HTERT RPE-1 (cell line): Measurements from ENCODE around the gene PRR35.
"Not testable (repeated sequence)": the region's sequence is repeated elsewhere in the genome, so short reads cannot be mapped to it uniquely, and the experiment has no call there.

Source experiments
- in situ Hi-C: fragments of 300-500 bp; cut with MboI; formaldehyde crosslinking; loops from 4 replicates; pipeline ENCODE4 v1.14.3; 2020; ENCODE audit warnings: low sequenced_read_pairs

PRR35 gene

GRCh38 chr16:591892-592517 lies 31.8 kb downstream of the PRR35 start:
- in situ Hi-C loops, result no loop called here

- in situ Hi-C loops, result no loop called here
These were observed 32.5 kb downstream of the PRR35 start for GRCh38 chr16:592518-593306.

GRCh38 chr16:593406-593805 lies 33.2 kb downstream of the PRR35 start:
- in situ Hi-C loops, result no loop called here

DNA sequence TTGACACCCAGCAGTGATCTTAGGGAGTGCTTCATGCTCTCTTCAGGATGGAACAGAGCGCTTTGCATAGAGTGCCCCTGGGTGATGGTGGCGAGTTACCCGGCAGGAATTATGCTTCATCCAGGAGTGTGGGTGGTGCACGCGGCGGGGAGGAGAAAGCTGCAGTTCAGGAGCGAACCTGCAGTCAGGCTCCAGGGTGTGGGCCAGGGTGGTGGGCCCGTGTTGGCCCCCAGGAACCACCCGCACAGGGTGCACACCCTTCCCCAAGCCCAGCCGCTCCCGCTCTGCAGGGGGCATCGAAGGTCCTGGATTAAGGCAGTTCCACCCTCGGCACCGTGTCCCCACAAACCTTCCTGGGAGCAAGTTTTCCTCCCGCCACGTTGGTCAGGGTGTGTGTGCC lies 33.6 kb downstream of the PRR35 start:
- in situ Hi-C loops, result no loop called here

- in situ Hi-C loops, result no loop called here
These were observed 34.9 kb downstream of the PRR35 start for GRCh38 chr16:595094-595528.

DNA sequence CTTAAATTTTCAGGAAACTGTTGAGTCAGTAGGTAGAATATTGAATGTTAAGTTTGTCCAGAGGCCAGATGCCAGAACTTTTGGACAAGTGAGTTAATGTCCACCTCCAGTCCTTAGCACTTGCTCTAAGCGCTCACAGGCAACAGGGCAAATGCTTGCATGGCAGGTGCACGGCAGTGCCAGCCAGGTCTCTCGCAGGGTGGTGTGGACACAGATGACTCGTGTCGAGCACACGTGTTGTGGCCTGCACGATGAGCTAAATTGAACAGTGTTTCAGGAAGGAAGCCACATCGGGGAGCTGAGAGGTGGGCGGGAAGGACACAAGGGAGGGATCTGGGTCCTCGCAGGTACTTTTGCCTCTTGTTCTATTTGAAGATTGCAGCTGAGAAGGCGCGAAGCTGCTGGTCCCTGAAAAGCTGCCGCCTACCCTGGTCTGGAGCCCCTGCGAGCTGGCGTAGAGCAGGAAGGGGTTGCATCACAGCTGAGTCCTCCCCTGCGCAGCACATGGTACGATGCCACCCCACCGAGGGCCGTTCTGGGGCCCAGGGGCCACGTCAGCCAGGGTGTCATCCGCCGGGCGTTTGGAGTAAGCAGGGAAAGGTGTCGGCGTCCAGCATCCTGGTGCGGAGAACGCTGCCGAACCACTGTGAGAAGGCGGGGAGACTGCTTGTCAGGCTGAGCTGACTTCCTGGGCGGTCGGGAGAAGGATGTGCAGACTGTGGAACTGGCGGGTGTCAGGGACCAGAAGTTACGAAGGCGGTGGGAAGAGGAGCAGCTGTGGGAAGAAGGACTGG lies 35.9 kb downstream of the PRR35 start:
- in situ Hi-C loops, result no loop called here

DNA sequence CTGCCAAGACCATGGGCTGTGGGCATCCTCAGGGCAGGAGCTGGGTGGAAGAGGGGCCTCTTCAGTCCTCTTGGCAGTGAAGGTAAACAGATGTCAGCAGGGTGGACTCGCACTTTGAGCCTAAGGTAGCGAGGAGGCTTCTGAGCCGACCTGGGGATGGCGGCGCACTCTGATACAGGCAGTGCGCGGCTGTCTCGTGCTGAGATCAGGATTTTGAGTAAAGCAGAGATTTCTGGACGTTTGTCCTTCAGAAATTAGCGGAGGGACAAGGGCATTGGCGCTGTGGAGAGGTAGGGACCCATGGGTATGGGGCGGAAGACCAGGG lies 36.5 kb downstream of the PRR35 start:
- in situ Hi-C loops, result no loop called here

DNA sequence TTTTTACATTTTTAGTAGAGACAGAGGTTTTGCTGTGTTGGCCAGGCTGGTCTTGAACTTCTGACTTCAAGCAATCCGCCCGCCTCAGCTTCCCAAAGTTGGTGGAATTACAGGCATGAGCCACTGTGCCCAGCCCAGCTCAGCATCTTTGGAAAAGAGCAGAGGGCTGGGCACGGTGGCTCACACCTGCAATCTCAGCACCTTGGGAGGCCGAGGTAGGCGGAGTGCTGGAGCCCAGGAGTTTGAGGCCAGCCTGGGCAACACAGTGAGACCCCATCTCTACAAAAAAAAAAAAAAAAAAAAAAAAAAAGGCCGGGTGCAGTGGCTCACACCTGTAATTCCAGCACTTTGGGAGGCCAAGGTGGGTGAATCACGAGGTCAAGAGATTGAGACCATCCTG lies 37.5 kb downstream of the PRR35 start:
- in situ Hi-C loops, result not testable (repeated sequence)

DNA sequence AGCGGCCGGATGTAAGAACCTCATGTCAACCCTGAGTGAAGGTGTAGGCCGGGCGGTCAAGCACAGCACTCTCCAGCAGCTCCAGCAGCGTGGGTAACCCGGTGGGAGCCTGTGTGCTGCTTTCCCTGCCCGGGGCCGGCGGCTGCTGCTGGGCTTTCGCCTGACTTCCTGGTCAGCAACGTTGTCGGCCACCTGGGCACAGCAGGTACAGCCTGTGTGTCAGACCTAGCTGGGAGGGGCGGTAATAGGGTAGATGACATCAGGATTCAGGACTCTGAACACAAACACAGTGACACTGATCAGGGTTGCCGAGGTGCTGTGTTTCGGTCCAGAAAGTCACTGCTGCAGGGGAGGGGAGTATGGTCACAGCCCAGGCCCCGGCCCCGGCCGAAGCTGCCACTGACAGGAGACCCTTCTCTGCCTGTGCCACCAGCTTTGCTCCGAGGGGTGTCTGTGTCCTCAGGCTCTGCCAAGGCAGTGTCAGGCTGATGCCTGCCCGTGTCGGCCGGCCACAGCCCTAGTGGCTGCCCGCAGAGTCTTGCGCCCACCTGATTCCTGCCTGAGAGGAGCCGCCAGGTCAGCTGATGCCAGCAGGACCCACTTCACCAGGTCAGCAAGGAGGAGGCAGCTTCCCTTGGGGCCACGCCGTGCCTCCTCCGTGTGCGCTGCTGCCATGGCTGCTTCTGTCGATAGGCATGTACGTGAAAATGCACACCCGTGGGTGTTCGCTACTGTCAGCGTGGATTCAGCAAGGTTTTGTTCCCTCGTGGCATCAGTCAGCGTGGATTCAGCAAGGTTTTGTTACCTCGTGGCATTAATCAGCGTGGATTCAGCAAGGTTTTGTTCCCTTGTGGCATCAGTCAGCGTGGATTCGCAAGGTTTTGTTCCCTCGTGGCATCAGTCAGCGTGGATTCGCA lies 38.9 kb downstream of the PRR35 start:
- in situ Hi-C loops, result no loop called here

DNA sequence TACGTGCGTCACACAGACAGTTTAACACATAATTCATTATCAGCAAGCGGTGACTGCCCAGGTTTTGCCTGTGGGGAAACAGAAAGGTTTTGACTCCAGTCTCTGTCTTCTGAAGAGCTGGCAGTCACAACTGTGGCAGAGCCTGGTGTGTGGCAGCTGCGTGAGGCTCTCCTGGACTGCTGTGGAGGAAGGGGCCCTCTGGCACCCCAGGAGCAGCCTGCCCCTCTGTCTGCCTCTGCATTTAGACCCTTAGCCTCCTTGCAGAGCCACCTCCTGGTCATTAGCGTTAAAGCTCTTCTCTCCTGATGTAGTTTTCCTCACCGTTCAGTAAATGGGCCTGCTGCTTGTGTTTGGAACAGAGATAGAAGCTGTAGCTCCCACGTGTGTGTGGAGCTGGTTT lies 40.6 kb downstream of the PRR35 start:
- in situ Hi-C loops, result no loop called here

DNA sequence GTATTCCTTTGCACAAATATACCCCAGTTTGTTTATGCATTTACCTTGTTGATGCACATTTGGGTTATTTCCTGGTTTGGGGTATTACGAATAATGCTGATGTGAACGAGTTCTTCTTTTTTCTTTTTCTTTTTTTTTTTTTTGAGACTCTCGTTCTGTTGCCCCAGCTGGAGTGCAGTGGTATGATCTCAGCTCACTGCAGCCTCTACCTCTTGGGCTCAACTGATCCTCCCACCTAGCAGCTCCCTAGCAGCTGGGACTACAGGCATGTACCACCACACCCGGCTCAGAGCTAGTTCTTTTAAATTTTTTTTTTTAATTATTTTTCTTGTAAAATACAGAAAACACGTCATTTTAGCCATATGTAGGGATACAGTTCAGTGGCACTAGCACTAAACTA lies 43.7 kb downstream of the PRR35 start:
- in situ Hi-C loops, result no loop called here

- in situ Hi-C loops, result no loop called here
These were observed 46.6 kb downstream of the PRR35 start for GRCh38 chr16:606656-607307.

- in situ Hi-C loops, result no loop called here
These were observed 47.8 kb downstream of the PRR35 start for GRCh38 chr16:608019-608418.

GRCh38 chr16:609316-609715 lies 49.1 kb downstream of the PRR35 start:
- in situ Hi-C loops, result no loop called here

- in situ Hi-C loops, result no loop called here
These were observed 49.8 kb downstream of the PRR35 start for GRCh38 chr16:609984-610383.

DNA sequence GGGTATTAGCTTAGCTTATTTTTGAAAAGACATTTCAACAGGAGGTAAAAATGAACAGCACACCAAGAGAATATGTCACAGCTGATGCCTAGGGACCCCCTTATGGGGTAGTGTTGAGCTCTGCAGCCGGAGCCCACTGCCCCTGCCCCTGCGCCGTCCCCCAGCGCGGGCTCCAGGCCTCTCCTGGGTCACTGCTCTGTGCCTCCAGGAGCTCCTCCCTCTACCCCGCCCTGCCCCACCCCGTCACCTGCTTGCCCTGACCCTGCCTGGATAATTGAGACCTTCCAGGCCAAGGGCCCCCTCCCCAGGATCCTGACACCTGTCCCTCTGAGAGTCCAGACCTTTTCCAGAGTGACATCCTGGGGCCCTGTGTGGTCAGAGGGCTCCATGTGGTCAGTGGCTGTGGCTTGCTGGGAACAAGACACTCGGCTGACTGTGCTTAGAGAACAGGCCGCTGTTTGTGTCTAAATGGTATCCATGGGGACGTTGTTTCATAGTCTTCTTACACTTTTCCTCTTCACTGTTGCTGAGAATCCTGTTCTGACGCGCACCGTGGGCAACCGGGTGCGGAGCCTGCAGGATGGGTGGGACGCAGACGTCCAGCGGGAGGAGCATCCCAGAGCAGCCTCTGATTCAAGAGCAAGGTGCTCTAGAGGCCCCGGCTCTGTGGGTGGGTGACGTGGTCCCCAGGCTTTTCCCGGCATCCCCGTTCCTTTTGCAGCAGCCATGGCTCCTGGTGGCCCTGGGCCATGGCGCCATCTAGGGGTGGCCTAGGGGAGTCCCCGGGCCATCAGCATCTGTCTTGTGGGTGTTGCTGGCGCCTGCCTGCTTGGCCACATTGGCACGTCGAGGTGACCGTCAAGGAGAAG lies 50.6 kb downstream of the PRR35 start:
- in situ Hi-C loops, result no loop called here

- in situ Hi-C loops, result no loop called here
These were observed 54.9 kb downstream of the PRR35 start for GRCh38 chr16:615122-615521.
